Camera-type eye (tissue), 1 donor: ENCODE data around the gene HDC. TPM values are rescaled to one million over a fixed set of nuclear protein-coding genes. Genes with fewer than 3 reads are reported as not detected.

Experiments used
- total RNA-seq: library from RNA; depleted of rRNA; stranded (reverse); fragments of >200 nt; gene quantifications from one replicate; pipeline ENCODE4 v1.2.3, GENCODE V29; 2014

The HDC gene
- total RNA-seq, result 3.8 TPM

GRCh38 chr15:50265620-50266019 is at the start of gene HDC:
Gene HDC (minus strand): TSS chr15:50265726. CDS start chr15:50265623, 103 bp downstream.

Other genes with a start within 250 kb of the HDC start
- 9.3 TPM for gene ATP8B4, start 146.5 kb downstream of the HDC start, total RNA-seq
- 10.4 TPM for gene SLC27A2, start 83.5 kb downstream of the HDC start, total RNA-seq
- gene GABPB1, start 89.5 kb upstream of the HDC start, total RNA-seq, result 62.3 TPM
- gene USP8, start 158.7 kb upstream of the HDC start, total RNA-seq, result 75.6 TPM